Superior temporal gyrus (tissue), 1 donor: ENCODE results near the gene SIM2.

Experiments used
- DNase-seq: peaks from one replicate; pipeline ENCODE4 v3.0.0-alpha.2; 2016; ENCODE audit errors: extremely low spot score

SIM2 gene

GRCh38 chr21:36699546-36700294 lies 805 bp downstream of the SIM2 start:
- DNase-seq: no peak

- DNase-seq: no peak
Measured at GRCh38 chr21:36700295-36700970, 1.5 kb downstream of the SIM2 start.

GRCh38 chr21:36700971-36701755 lies 2.2 kb downstream of the SIM2 start:
- no peak for DNase-seq

- no peak for DNase-seq
Measured at GRCh38 chr21:36701756-36702621, 3.1 kb downstream of the SIM2 start.

DNA sequence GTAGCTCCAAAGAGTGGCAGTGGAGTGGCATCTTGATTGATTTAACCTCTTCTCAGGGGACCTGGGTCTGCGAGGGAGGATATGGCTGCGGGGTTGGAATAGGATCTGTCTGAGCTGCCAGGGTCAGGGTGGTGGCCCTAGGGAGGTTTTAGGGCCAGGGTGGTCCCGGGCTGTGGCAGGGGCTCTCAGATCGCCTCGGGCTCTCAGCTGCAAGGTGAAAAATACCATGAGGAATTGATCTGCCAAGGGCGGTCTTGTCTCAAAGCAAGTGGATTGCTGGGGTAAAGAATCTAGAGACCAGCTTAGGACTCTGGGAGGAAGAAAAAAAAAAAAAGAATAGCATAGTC lies 3.7 kb downstream of the SIM2 start:
- no peak for DNase-seq

DNA sequence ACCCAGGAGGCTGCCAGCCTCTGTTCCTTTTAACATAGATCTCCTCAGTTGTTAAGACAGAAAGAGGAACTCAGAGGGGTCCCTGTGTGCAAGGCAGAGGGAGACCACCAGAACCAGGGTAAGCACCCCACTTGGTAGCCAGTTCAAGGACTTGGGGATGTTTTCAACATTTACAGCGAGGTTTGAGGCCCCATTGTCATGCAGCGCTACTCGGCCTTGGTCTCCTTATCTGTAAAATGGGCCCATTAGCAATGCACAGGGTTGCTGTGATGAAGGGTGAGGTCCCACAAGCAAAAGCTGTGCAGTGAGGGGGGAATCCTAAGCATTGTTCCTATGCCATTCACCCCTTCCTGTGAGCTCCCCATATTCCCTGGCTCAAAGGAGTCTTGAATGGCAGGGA lies 4.2 kb downstream of the SIM2 start:
- DNase-seq: no peak

DNA sequence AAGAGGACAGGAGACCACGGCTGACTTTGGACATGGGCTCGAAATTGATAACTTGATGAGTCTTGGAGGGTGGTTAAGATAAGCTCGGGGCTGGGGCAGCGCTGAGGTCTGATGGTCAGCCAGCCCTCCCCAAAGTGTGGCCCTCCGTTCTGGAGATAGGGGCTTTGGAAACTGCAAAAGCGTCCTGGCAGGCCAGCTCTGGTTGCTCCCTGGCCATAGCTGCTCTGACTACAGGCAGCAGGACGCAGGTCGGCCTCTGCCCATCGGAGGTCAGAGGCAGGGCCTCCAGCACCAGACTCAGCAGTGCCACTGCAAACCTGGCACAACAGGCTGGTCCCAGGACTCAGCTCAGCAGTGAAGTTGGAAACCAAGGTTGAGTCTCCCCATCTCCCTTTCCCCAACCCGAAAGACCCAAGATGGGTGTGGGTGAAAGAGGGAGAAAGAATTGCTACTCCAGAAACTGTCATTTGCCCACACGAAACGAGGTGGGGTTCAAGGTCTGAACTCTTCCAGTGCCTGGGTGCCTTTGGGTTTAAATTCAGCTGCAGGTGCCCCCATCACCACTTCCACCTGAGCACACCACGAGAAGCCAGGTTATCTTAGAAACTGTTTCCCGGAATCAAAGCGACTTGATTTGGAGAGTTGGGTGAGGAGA lies 4.8 kb downstream of the SIM2 start:
- no peak for DNase-seq

DNA sequence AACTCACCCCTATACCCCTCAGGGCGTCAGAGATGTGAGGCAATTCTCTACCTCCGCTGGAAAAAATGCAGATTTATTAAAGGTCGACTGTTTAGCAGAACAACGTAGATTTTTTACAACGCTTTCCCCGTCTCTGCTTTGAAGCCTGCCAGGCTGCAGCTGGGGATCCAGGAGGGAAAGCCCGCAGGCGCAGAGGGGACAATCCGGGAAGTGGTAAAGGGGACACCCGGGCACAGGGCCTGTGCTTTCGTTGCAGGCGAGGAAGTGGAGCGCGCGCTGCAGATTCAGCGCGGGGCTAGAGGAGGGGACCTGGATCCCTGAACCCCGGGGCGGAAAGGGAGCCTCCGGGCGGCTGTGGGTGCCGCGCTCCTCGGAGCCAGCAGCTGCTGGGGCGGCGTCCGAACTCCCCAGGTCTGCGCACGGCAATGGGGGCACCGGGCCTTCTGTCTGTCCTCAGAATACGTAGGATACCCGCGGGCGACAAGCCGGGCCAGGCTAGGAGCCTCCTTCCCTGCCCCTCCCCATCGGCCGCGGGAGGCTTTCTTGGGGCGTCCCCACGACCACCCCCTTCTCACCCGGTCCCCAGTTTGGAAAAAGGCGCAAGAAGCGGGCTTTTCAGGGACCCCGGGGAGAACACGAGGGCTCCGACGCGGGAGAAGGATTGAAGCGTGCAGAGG lies 5.5 kb downstream of the SIM2 start:
- no peak for DNase-seq

DNA sequence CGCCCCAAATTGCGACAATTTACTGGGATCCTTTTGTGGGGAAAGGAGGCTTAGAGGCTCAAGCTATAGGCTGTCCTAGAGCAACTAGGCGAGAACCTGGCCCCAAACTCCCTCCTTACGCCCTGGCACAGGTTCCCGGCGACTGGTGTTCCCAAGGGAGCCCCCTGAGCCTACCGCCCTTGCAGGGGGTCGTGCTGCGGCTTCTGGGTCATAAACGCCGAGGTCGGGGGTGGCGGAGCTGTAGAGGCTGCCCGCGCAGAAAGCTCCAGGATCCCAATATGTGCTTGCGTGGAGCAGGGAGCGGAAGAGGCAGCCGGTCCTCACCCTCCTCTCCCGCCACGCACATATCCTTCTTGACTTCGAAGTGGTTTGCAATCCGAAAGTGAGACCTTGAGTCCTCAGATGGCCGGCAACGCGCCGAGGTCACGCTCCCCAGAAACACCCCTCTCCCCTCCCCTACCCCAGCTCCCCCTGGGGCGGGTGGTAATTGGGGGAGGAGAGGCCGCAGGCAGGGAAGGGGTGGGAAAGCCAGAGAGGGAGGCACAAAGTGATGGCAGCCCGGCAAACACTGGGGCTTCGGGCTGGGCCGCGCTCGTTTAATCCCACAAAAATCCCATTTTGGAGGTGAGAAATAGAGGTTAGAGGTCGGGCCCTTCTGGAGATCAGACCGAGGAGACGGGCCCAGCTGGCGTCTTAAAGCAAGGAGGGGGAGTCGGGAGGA lies 6.2 kb downstream of the SIM2 start:
- no peak for DNase-seq

- DNase-seq: no peak
Measured at GRCh38 chr21:36705679-36706481, 7.0 kb downstream of the SIM2 start.

DNA sequence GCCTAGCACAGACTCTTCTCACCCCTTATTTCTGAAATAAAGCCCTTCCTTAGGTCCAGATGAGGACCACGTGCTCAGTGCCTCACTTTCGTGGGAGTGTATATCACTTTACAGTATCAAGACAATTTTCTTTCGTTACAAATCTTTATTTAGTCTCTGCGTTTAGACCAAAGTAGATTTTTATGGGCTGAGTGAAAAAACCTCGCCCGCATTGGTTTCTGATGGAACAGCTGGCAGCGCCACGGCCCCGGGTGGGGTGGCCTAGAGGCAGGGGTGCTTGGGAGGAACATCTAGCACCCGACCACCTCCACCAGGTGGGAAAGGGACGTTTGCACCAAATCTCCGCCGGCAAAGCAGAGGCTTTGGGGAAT lies 7.6 kb downstream of the SIM2 start:
- DNase-seq: no peak

DNA sequence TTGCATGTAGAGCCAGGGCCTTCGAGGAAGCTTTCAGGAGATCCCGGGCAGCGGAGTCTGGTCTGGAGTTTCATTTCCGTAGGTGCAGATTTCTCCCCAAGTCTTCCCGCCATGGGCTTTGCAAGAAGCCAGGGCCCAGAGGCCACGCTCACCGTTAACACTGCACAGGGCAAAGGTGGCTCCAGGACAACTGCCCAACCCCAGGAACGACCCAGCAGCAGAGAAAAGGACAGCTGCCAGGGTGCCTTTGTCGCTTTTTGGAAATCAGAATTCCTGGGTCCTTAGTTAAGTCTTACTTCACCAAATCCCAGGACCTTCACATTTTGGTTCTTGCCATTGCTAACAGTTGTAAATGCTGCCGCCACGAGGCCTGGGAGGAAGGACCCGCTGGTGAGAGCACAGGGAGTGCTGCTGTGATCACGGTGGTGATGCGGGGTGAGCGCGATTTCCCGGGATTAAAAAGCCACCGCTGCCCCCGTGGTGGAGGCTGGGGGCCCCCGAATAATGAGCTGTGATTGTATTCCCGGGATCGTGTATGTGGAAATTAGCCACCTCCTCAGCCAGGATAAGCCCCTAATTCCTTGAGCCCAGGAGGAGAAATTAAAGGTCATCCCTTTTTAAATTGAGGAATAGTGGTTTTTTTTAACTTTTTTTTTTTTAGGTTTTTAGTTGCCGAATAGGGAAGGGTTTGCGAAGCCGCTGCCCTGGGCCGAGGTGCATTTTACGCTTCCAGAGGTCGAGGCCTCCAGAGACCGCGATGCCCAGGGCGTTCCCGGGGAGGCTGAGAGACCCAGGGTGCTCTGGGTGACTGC lies 8.2 kb downstream of the SIM2 start:
- DNase-seq: no peak

DNA sequence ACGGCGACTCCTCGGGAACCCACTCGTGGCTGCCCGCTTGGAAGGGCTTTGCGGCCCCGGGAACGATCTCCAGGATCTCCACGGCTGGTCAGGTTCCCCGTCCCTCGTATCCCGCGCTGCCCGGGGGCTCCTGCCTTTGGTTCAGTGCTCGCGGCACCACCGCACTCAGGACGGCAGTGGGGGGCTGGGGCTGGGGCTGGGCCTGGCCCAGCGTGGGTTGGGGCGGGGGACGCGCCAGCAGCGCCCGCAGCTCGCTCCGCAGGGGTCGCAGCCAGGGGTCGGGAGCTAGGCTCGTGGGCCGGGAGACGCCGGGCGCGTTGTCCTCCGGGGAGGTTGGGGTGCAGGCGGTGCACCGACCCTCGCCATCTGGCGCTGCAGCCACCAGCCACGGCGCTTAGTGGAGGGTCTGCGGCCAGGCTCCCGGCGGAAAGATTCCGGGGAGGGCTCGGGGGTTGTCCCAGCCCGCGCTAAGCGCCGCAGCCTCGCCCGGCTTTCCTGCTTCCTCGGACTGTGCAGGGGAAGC lies 8.9 kb downstream of the SIM2 start:
- DNase-seq: no peak

- DNase-seq: no peak
Measured at GRCh38 chr21:36708286-36709029, 9.5 kb downstream of the SIM2 start.

DNA sequence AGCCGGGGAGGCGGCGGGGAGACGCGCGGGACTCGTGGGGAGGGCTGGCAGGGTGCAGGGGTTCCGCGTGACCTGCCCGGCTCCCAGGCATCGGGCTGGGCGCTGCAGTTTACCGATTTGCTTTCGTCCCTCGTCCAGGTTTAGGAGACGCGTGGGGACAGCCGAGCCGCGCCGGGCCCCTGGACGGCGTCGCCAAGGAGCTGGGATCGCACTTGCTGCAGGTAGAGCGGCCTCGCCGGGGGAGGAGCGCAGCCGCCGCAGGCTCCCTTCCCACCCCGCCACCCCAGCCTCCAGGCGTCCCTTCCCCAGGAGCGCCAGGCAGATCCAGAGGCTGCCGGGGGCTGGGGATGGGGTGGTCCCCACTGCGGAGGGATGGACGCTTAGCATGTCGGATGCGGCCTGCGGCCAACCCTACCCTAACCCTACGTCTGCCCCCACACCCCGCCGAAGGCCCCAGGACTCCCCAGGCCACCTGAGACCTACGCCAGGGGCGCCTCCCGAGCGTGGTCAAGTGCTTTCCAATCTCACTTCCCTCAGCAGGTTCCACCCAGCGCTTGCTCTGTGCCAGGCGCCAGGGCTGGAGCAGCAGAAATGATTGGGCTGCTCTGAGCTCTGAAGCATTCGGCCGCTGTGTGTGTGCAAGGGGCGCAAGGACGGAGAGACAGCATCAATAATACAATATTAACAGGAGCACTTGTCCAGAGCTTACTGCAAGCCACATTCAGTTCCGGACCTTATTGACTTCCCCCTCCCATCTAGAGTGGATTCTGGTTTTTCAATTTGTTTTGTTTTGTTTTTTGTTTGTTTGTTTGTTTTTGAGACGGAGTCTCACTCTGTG lies 10.3 kb downstream of the SIM2 start:
- DNase-seq: no peak

GRCh38 chr21:36709868-36710728 lies 11.2 kb downstream of the SIM2 start:
- no peak for DNase-seq
